Measurements from ENCODE around the gene OR6B3.
"Not testable (repeated sequence)": the region's sequence is repeated elsewhere in the genome, so short reads cannot be mapped to it uniquely, and the experiment has no call there.

Gene OR6B3

GRCh38 chr2:240053173-240054155 lies at the start of gene OR6B3:
Gene OR6B3, minus strand, starts transcription at chr2:240053521.
- no peak for DNase-seq (ENCODE audit: low spot score)

GRCh38 chr2:240098349-240098748 lies 45.0 kb upstream of the OR6B3 start:
- no peak for DNase-seq (ENCODE audit: low spot score)

- DNase-seq (ENCODE audit: low spot score): no peak
Measured at GRCh38 chr2:240095556-240096523, 42.5 kb upstream of the OR6B3 start.

- DNase-seq (ENCODE audit: low spot score): no peak
Measured at GRCh38 chr2:240089306-240089705, 36.0 kb upstream of the OR6B3 start.

GRCh38 chr2:240086563-240086962 lies 33.2 kb upstream of the OR6B3 start:
- no peak for DNase-seq (ENCODE audit: low spot score)

DNA sequence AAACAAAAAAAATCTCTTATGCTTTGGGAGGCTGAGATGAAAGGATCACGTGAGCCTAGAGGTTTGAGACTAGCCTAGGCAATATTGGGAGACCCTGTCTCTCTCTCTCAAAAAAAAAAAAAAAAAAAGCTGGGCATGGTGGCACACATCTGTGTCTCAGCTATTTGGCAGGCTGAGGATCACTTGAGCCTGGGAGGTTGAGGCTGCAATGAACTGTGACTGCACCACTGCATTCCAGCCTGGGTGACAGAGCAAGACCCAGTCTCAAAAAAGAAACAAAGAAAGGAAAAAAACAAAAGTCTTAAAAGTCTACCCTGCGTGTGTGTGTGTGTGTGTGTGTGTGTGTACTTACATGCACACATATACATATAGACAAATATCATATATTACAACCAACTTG lies 25.3 kb upstream of the OR6B3 start:
- DNase-seq (ENCODE audit: low spot score): no peak

GRCh38 chr2:240077442-240077841 lies 24.1 kb upstream of the OR6B3 start:
- no peak for DNase-seq (ENCODE audit: low spot score)

GRCh38 chr2:240074545-240074944 lies 21.2 kb upstream of the OR6B3 start:
- DNase-seq (ENCODE audit: low spot score): no peak

GRCh38 chr2:240070907-240071306 lies 17.6 kb upstream of the OR6B3 start:
- no peak for DNase-seq (ENCODE audit: low spot score)

DNA sequence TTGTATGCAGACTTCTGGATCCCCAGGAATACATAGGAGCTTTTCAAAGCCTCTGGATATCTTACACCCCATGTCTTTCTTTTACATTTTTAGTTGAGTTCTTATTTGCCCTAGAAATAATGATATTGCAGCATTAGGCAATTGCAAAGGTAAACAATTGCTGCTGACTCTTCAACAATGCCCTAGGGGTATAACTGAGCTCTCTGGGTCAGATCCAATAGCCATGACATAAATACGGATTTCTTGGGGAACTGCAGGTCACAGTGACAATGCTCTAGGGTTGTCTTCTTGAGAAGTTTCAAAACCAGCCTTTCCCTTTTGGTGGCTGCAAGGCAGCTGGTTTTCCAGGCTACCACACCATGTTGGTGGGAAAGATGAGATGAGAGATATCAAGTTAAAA lies 16.5 kb upstream of the OR6B3 start:
- DNase-seq (ENCODE audit: low spot score): no peak

GRCh38 chr2:240068193-240068592 lies 14.9 kb upstream of the OR6B3 start:
- DNase-seq (ENCODE audit: low spot score): no peak

GRCh38 chr2:240066489-240066888 lies 13.2 kb upstream of the OR6B3 start:
- DNase-seq (ENCODE audit: low spot score): no peak

GRCh38 chr2:240064898-240065297 lies 11.6 kb upstream of the OR6B3 start:
- DNase-seq (ENCODE audit: low spot score): no peak

DNA sequence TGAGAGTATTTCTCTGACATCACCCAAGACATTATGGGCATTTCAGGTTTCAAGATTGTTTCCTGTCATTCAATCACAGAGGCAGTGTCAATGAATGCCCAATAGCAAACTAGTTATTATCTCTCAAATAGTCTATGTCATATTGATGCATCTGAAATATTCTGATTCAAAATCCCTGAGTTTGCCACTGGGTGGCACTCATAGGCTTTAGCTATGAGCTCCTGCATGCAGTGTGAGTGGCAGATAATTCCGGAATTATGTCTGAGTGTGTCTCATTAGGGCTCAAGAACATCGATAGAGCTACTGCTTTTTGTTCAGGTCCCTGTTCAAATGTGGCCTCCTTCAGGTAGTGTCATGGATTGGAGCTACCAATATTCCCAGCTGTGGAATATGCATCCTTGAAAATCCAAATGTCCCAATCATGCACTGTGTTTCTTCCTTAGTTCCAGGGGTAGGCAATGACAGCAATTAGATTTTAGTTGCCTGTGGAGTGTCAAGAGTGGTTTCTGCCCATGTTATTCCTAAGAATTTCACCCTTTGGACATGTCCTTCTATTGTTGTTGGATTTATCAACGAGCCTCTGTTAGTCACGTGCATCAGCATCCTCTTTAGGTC lies 7.8 kb upstream of the OR6B3 start:
- peak; percentile 57 for DNase-seq (ENCODE audit: low spot score)

- no peak for DNase-seq (ENCODE audit: low spot score)
Measured at GRCh38 chr2:240056678-240057077, 3.4 kb upstream of the OR6B3 start.

DNA sequence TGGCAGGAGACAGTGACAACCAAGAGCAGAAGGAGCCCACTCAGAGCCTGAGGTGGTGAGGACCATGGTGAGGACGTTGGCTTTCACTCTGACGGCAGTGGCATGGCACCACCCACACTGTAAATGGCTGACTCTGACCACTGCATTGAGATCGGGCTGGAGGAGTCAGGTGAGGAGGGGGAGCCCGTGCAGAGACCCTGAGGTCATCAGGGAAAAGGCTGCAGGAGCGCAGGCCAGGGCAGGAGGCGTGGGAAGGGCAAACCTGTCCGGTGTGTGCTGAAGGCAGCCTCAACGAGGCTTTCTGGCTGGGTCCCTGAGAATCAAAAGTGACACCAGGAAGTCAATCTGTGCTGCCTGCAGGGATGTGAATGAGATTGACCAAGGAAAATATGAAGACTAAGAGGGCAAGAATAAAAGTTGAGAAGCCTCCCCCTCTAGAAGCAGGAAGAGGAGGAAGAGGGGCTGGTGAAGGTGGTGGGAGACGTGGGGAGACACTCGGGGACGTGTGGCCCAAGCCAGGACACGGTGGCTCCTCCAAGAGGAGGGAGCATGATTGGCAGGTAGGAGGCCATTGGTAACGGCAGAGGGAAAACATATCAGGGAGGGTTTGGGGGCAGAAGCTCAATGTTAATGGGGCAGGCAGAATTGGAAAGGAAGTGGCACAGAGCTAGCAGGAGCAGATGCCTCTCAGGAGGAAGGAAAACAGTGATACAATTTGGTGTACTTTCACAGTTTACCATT lies 2.0 kb upstream of the OR6B3 start:
- no peak for DNase-seq (ENCODE audit: low spot score)

DNA sequence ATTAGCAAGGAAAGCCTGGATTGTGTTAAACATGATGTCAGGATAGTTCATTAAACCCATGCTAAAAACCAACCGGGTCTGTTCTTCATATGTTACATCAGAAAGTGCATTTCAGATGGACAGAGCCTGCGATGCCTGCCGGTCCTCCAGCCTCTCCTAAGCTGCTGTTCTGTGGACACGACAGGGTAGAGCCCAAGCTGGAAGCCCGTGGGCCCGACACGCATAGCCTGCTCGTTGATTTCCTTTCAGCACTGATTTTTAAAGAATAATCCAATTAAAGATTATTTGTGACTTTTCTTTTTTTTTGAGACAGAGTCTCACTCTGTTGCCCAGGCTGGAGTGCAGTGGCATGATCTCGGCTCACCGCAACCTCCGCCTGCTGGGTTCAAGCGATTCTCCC lies 797 bp downstream of the OR6B3 start:
- no peak for DNase-seq (ENCODE audit: low spot score)

- no peak for DNase-seq (ENCODE audit: low spot score)
Measured at GRCh38 chr2:240051697-240052096, 1.6 kb downstream of the OR6B3 start.

DNA sequence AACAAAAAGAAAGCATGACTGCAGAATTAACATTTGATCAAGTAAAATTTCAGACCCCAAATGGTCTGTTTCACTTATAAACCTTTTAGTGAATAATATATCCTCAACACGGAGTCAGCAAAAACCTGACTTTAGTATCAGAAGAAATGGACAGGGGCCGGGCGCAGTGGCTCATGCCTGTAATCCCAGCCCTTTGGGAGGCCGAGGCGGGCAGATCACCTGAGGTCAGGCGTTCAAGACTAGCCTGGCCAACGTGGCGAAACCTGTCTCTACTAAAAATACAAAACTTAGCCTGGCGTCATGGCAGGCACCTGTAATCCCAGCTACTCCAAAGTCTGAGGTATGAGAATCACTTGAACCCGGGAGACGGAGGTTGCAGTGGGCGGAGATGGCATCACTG lies 3.0 kb downstream of the OR6B3 start:
- no peak for DNase-seq (ENCODE audit: low spot score)

DNA sequence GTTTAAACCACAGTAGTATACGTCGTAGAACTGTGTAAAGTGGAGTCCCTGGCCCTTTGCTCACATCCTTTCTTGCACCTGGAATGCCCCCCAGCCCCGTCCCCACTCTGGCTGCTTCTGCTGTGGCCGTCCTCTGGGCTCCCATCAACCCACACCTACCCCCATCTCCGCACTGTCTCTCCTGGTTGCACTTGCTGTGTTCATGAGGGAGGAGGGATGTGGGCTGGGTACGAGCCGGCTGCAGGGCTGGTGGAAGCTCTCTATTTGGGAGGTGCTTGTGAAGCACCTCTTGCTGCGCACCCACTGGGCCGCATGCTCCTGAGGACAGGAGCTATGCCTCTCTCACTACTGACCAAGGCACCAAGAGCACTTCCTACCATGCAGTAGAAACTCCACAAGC lies 5.1 kb downstream of the OR6B3 start:
- DNase-seq (ENCODE audit: low spot score): no peak

DNA sequence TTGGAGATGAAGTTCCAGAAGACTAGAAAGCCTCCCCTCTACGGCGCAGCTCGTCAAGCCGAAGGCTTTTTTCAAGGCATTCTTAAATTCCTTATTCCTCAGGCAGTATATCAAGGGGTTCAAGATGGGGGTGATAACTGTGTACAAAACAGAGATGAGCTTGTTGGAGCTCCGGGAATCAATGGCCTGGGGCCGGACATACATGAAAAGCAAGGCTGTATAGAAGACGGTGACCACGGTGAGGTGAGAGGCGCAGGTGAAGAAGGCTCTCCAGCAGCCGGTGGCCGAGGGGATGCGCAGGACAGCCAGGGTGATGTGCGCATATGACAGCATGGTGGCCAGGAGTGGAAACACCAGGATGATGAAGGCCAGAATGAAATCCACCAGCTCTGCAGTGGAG lies 8.2 kb downstream of the OR6B3 start:
- no peak for DNase-seq (ENCODE audit: low spot score)

GRCh38 chr2:240044096-240044495 lies 9.2 kb downstream of the OR6B3 start:
- DNase-seq (ENCODE audit: low spot score): not testable (repeated sequence)
